GM18870 (cell line): Measurements from ENCODE around the gene PLOD2.

ENCODE experiments used
- ATAC-seq: cut with Tn5 transposase; IDR thresholded peaks from one replicate; pipeline ENCODE4 v1.9.1; 2021; ENCODE audit warnings: moderate library complexity; ENCODE audit not compliant: unreplicated experiment

Gene PLOD2

GRCh38 chr3:146052056-146052790, 108.8 kb downstream of the PLOD2 start:
- ATAC-seq, result no peak

- no peak for ATAC-seq
Measured at GRCh38 chr3:146050691-146051090, 110.3 kb downstream of the PLOD2 start.

GRCh38 chr3:146047485-146047884, 113.5 kb downstream of the PLOD2 start:
- ATAC-seq, result no peak

- no peak for ATAC-seq
Measured at GRCh38 chr3:146044046-146044445, 116.9 kb downstream of the PLOD2 start.

GRCh38 chr3:146040630-146041029, 120.4 kb downstream of the PLOD2 start:
- ATAC-seq, result no peak

GRCh38 chr3:146037697-146038096, 123.3 kb downstream of the PLOD2 start:
- ATAC-seq, result no peak

GRCh38 chr3:146036281-146036680, 124.7 kb downstream of the PLOD2 start:
- ATAC-seq, result no peak

GRCh38 chr3:146035366-146035765, 125.6 kb downstream of the PLOD2 start:
- no peak for ATAC-seq

GRCh38 chr3:146033950-146034349, 127.0 kb downstream of the PLOD2 start:
- no peak for ATAC-seq

GRCh38 chr3:146026547-146026946, 134.4 kb downstream of the PLOD2 start:
- no peak for ATAC-seq

- ATAC-seq, result no peak
Measured at GRCh38 chr3:146024260-146024659, 136.7 kb downstream of the PLOD2 start.

GRCh38 chr3:146020969-146021368, 140.0 kb downstream of the PLOD2 start:
- no peak for ATAC-seq

GRCh38 chr3:146019508-146019907, 141.5 kb downstream of the PLOD2 start:
- ATAC-seq, result no peak
